Measurements from ENCODE around the gene UBAP2.
"Not testable (repeated sequence)": the region's sequence is repeated elsewhere in the genome, so short reads cannot be mapped to it uniquely, and the experiment has no call there.

Gene UBAP2

GRCh38 chr9:34046784-34047379, 1.8 kb downstream of the UBAP2 start:
- DNase-seq, result peak in 1 of 2 donors; percentile 7

DNA sequence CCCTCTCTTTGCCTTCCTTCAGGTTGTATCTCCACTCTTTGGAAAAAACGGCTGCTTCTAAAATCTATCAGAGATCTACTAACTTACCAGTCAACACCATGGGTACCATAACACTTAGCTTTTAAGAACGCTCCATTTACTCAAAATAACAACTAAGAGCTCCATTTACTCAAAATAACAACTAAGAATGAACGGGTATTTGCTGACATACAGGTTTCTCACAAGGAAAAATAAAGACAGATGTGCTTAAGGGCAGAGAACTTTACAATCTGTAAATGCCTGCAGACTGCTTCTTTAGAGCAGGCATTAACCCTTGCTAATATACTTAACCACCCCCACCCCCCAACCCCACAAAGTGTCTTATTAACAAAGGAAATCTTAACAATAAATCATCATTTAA, 2.8 kb downstream of the UBAP2 start:
- DNase-seq, result no peak

GRCh38 chr9:34042074-34042473, 6.6 kb downstream of the UBAP2 start:
- not testable (repeated sequence) for DNase-seq

DNA sequence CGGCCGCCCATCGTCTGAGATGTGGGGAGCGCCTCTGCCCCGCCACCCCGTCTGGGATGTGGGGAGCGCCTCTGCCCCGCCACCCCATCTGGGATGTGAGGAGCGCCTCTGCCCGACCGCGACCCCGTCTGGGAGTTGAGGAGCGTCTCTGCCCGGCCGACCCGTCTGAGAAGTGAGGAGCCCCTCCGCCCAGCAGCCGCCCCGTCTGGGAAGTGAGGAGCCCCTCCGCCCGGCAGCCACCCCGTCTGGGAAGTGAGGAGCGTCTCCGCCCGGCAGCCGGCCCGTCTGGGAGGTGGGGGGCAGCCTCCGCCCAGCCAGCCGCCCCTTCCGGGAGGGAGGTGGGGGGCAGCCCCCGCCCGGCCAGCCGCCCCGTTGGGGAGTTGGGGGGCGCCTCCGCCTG, 9.8 kb downstream of the UBAP2 start:
- not testable (repeated sequence) for DNase-seq

DNA sequence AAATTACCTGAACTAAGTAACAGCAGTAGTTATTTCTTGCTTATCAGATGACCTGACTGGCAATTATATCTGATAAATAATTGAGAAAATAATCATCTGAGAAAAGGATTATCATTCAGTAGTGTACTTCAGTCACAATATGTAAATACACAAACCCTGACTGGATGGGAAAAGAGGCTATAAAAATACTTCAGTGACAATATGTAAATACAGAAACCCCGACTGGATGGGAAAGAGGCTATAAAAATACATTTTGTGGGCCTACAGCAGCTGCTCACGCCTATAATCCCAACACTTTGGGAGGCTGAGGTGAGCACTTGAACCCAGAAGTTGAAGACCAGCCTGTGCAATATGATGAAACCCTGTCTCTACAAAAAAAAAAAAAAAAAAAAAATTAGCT, 11.1 kb downstream of the UBAP2 start:
- DNase-seq, result no peak

DNA sequence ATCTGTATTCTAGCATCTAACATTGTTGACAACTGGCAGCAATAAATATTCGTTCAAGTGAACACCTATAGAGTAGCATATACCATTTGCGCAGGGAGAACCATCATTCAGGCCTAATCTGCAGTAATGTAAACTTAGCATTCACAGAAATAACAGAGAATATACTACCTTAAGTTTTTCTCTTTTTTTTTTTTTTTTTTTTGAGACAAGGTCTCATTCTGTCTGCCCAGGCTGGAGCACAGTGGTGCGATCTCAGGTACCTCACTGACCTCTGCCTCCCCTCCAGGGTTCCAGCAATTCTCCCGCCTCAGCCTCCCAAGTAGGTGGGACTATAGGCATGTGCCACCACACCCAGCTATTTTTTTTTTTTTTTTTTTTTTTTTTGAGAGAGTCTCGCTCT, 12.1 kb downstream of the UBAP2 start:
- DNase-seq, result no peak

GRCh38 chr9:34035656-34036055, 13.0 kb downstream of the UBAP2 start:
- no peak for DNase-seq

DNA sequence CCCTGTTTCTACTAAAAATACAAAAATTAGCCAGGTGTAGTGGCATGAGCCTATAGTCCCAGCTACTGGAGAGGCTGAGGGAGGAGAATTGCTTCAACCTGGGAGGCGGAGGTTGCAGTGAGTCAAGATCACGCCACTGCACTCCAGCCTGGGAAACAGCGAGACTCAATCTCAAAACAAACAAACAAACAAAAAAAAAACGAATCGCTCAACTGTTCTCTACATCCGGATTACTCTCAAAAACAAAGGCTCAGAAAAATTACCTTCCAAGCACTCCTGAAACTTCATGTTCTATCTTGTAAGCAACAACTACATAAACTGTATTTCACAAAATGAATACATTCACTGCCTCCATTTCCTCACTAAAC, 14.0 kb downstream of the UBAP2 start:
- DNase-seq, result no peak

DNA sequence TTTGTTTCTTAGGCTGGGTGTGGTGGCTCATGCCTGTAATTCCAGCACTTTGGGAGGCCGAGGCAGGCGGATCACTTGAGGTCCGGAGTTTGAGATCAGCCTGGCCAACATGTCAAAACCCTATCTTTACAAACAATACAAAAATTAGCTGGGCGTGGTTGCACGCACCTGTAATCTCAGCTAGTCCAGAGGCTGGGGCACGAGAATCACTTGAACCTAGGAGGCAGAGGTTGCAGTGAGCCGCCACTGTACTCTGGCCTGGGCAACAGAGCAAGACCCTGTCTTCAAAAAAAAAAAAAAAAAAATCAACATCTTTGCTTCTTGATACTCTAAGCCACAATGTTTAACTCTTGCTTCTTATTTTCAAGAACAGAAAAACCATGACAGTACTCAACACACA, 16.1 kb downstream of the UBAP2 start:
- DNase-seq, result no peak

- no peak for DNase-seq
Observed at GRCh38 chr9:34027845-34028574, 20.7 kb downstream of the UBAP2 start.

DNA sequence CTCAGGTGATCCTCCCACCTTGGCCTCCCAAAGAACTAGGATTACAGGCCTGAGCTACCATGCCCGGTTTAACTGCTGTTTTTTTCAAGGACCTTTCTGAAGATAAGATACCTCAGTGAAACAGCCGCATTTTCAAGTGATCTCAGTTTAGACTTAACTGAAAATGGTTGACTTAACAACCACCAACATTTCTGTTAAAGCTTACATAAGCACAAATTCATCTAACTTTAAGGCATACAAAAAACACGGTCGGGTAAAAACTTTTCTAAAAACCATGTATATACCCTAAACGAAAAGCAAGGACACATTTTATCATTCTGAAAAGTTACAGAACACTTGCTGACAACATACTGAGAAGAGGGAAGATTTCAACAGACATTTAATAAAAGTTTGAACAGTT, 22.9 kb downstream of the UBAP2 start:
- DNase-seq, result no peak

DNA sequence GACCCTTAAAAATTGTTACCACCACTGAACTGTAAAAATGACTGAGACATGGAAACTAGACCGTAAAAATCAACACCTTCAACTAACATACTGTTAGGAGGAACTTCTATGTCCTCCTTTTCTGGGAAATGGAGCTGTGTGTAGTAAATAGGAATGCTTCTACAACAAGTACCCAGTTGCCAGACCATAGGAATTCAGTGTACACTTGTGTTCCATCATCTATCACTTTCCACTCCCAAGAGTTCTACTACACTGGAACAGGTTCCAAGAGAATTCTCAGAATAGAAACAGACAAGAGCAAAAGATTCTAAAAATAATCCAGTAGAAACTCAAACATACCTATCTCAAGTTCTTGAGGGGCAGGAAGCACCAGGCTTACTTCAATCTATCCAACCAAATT, 23.6 kb downstream of the UBAP2 start:
- no peak for DNase-seq

DNA sequence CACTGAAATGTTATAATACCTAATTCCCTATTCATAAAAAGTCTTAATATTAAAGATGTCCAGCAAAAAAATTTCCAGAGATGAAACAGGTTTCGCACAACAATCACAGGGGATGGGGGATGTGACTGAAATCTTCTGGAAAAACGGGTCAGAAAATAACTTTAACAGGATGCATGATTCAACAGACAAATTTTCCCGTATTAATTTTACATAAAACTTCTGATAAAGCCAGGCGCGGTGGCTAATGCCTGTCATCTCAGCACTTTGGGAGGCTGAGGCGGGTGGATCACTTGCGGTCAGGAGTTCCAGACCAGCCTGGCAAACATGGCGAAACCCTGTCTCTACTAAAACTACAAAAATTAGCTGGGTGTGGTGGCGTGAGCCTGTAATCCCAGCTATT, 24.2 kb downstream of the UBAP2 start:
- not testable (repeated sequence) for DNase-seq

- DNase-seq, result no peak
Observed at GRCh38 chr9:34016149-34016548, 32.5 kb downstream of the UBAP2 start.

GRCh38 chr9:34010979-34011378, 37.7 kb downstream of the UBAP2 start:
- peak in 1 of 2 donors; percentile 45 for DNase-seq

DNA sequence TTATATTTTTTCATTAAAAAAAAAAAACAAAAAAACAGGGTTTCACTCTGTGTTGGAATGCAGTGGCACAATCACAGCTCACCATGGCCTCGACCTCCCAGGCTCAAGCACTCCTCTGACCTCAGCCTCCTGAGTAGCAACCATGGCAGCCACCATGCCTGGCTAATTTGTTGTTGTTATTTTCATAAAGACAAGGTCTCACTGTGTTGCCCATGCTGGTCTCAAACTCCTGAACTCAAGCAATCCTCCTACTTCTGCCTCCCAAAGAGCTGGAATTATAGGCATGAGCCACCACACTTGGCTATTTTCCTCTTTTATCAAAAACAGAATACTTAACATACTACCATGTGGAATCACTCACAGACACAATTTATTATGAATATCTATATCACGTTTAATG, 46.7 kb downstream of the UBAP2 start:
- no peak for DNase-seq

- no peak for DNase-seq
Observed at GRCh38 chr9:34001298-34001697, 47.4 kb downstream of the UBAP2 start.

- DNase-seq, result no peak
Observed at GRCh38 chr9:33995449-33995848, 53.2 kb downstream of the UBAP2 start.

DNA sequence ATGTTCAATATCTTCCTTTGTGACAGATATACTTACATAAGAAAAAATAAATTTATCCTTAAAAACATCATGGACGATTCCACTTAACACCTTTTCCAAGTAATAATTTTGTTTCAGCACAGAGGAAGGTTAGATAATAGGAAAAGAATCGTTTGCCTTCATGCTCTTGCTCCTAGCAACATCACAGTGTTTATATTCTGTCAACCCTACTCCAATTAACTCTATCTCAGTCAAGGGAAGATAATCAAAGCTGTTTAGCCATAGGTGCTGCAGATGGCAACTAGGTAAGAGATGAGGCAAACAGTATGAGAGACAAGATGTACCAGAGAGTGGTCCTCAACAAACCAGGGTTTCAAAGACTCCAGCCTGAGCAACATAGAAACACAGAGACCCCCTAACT, 55.6 kb downstream of the UBAP2 start:
- no peak for DNase-seq

DNA sequence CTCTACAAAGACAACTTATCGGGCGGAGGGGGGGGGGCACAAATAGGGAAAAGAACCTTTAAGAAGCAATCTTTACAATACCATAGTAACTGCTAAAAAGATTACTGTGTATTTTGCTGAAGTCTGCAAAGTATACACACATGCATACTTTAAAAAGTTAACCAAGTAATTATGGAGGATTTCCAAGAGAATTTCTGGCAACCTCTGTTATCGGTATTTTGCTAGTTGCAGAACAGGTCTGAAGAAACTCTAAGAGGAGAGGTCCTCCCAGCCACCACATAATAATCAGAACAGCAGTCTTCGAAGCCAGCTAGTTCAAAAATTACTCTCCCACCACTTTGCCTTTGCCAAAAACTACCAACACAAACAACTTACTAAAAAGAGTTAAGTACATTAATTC, 56.1 kb downstream of the UBAP2 start:
- no peak for DNase-seq

DNA sequence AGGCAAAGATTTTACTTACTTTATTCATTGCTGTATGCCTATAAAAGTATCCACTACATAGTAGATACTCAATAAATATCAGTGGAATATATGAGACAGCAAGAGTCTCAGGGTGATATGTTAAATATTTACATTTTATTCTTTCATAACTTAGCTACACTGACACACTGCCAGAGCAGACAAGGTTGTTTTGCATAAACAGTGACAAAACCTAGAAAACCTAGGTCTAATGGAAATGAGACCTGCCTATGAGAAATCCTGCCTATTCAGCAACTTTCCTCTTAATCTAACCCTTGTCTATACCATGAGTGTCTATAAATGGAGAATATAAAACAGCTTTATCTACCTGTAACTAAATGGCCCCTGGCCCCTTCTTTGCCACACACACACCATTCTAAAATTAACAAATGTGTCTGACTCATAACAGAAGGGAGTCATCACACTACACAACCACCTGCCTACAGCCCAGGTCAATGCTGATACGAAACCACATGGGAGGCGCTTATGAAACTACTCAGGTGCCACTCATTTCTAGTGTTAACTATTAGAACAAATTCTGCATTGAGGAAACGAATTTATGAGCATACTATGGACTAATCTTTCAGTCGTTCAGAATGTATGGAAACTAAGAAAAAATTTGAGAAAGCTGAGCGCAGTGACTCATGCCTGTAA, 60.3 kb downstream of the UBAP2 start:
- DNase-seq, result peak in 1 of 2 donors; percentile 25

GRCh38 chr9:33976414-33976813, 72.3 kb downstream of the UBAP2 start:
- DNase-seq, result no peak

- DNase-seq, result no peak
Observed at GRCh38 chr9:33972698-33973097, 76.0 kb downstream of the UBAP2 start.

GRCh38 chr9:33964086-33964768, 84.5 kb downstream of the UBAP2 start:
- DNase-seq, result no peak

Measured in CD4-positive, alpha-beta T cell treated with Interferon alpha-2 for 1 hour (primary cell).